KMS-11 (cell line): ENCODE data around the gene NPHP4.

ENCODE experiments used
- H2AFZ ChIP-seq: fragments of 200-600 bp; sonication (generic); 2 replicates; pipeline ENCODE4 v1.6.1; 2016; ENCODE audit warnings: antibody characterized with exemption, mixed run types, low read depth
- H3K27ac ChIP-seq: fragments of 200-600 bp; sonication (generic); 2 replicates; pipeline ENCODE4 v1.6.1; 2016; ENCODE audit warnings: mild to moderate bottlenecking, mixed run types
- H3K27me3 ChIP-seq: fragments of 200-600 bp; sonication (generic); 2 replicates; pipeline ENCODE4 v1.6.1; 2017; ENCODE audit warnings: mild to moderate bottlenecking, low read depth, mixed run types, moderate library complexity; ENCODE audit not compliant: insufficient read depth
- H3K36me3 ChIP-seq: fragments of 200-600 bp; sonication (generic); 2 replicates; pipeline ENCODE4 v1.6.1; 2017; ENCODE audit warnings: mild to moderate bottlenecking, mixed run types; ENCODE audit not compliant: insufficient read depth
- H3K4me1 ChIP-seq: fragments of 200-600 bp; sonication (generic); 2 replicates; pipeline ENCODE4 v1.6.1; 2016; ENCODE audit warnings: mild to moderate bottlenecking, low read depth, mixed run types; ENCODE audit not compliant: poor library complexity, severe bottlenecking
- H3K4me2 ChIP-seq: fragments of 200-600 bp; sonication (generic); 2 replicates; pipeline ENCODE4 v1.7.0; 2016; ENCODE audit warnings: mild to moderate bottlenecking, mixed run types
- H3K4me3 ChIP-seq: fragments of 200-600 bp; sonication (generic); IDR thresholded peaks from 2 replicates; pipeline ENCODE4 v1.6.1; 2017; ENCODE audit warnings: low read depth, low read length, mixed read lengths; ENCODE audit not compliant: insufficient read depth
- H3K79me2 ChIP-seq: fragments of 200-600 bp; sonication (generic); 2 replicates; pipeline ENCODE4 v1.6.1; 2016; ENCODE audit warnings: low read depth, mixed run types; ENCODE audit not compliant: insufficient read depth
- H3K9ac ChIP-seq: fragments of 200-600 bp; sonication (generic); 2 replicates; pipeline ENCODE4 v1.6.1; 2016; ENCODE audit warnings: mild to moderate bottlenecking, mixed run types
- H4K20me1 ChIP-seq: fragments of 200-600 bp; sonication (generic); 2 replicates; pipeline ENCODE4 v1.6.1; 2016; ENCODE audit warnings: mild to moderate bottlenecking, mixed run types; ENCODE audit not compliant: insufficient read depth
- TF ChIP-seq, protein P1 (sequence below): fragments of 200-600 bp; sonication (generic); conservative IDR thresholded peaks from 2 replicates; pipeline ENCODE4 v1.6.1; 2017; ENCODE audit warnings: low read depth, mild to moderate bottlenecking, antibody characterized with exemption, low read length, moderate library complexity, mixed read lengths

The NPHP4 gene

DNA sequence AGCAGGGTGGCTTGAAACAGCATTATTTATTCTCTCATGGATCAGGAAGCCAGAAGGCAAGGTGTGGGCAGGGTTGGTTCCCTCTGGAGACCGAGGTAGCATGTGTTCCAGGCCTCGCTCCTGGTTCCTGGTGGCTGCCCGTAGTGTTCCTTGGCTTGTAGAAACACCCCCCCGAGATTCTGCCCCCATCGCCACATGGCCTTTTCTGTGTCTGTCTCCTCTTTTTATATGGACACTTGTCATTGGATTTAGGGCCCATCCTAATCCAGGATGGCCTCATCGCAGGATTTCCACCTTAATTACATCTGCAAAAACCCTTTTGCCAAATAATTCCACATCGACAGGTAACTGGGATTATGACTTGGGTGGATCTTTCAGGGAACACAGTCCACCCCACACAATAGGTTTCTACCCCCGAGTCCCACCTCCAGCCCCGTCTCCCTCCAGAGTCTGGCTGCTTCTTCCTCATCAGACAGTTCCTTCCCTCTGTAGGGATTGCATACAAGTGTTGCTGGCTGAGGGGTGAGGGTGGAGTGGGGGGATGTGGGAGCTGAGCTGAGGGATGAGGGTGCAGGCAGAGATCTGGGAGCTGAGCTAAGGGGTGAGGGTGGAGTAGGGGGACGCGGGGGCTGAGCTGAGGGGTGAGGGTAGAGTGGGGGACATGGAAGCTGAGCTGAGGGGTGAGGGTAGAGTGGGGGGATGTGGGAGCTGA lies 12.3 kb upstream of the NPHP4 start:
- H3K27me3 ChIP-seq: no peaks in the 10 kb centered on the region
- H3K9ac ChIP-seq: no peak overlapping the region
- peaks cover 8% of the 10 kb centered on the region; the same call in 1 of the 2 replicates for H4K20me1 ChIP-seq
- H3K4me3 ChIP-seq: no peak overlapping the region
- peaks cover 27% of the 10 kb centered on the region; the same call in 1 of the 2 replicates for H3K79me2 ChIP-seq
- TF ChIP-seq, protein P1, sequence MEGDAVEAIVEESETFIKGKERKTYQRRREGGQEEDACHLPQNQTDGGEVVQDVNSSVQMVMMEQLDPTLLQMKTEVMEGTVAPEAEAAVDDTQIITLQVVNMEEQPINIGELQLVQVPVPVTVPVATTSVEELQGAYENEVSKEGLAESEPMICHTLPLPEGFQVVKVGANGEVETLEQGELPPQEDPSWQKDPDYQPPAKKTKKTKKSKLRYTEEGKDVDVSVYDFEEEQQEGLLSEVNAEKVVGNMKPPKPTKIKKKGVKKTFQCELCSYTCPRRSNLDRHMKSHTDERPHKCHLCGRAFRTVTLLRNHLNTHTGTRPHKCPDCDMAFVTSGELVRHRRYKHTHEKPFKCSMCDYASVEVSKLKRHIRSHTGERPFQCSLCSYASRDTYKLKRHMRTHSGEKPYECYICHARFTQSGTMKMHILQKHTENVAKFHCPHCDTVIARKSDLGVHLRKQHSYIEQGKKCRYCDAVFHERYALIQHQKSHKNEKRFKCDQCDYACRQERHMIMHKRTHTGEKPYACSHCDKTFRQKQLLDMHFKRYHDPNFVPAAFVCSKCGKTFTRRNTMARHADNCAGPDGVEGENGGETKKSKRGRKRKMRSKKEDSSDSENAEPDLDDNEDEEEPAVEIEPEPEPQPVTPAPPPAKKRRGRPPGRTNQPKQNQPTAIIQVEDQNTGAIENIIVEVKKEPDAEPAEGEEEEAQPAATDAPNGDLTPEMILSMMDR: no peak
- no peak overlapping the region for H2AFZ ChIP-seq
- H3K4me2 ChIP-seq: no peak overlapping the region
- H3K27ac ChIP-seq: no peak overlapping the region
- peaks cover 56% of the 10 kb centered on the region for H3K4me1 ChIP-seq
- no peaks in the 10 kb centered on the region for H3K36me3 ChIP-seq

DNA sequence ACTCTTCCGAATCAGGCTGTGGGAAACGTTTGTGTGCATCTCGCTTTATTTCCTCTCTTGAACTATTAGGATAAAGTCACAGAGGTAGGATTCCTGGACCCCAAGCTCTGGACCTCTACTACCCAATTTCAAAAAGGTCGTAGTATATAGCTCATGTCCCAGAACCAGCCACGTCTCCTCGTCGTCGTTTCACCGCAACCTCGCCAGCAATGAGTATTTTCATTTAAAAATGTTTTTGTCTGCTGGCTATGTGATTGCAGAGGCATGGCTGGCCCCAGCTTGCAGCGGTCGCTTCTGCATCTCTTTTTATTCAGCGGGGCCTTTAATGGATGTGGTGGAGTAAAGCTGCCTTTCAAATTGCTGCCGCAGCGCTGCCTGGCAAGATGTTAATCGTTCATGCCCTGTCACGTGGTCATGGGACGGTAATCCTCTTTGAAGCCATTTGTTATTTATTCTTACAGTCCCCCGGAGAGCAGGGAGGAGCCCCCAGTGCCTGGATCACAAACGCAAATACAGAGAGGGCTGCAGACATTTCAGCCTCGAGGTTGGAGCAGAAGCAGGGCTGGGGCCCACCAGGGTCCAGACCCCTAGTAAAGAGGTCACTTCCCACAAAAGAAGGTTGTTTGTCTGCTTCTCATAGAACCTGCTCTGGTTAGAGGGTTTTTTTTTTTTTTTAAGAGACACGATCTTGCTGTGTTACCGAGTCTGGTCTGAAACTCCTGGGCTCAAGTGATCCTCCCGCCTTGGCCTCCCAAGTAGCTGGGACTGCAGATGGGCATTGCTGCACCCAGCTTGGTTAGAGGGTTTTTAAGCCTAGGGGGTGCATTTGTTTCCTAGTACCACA lies 11.6 kb upstream of the NPHP4 start:
- peaks cover 48% of the 10 kb centered on the region for H3K4me1 ChIP-seq

DNA sequence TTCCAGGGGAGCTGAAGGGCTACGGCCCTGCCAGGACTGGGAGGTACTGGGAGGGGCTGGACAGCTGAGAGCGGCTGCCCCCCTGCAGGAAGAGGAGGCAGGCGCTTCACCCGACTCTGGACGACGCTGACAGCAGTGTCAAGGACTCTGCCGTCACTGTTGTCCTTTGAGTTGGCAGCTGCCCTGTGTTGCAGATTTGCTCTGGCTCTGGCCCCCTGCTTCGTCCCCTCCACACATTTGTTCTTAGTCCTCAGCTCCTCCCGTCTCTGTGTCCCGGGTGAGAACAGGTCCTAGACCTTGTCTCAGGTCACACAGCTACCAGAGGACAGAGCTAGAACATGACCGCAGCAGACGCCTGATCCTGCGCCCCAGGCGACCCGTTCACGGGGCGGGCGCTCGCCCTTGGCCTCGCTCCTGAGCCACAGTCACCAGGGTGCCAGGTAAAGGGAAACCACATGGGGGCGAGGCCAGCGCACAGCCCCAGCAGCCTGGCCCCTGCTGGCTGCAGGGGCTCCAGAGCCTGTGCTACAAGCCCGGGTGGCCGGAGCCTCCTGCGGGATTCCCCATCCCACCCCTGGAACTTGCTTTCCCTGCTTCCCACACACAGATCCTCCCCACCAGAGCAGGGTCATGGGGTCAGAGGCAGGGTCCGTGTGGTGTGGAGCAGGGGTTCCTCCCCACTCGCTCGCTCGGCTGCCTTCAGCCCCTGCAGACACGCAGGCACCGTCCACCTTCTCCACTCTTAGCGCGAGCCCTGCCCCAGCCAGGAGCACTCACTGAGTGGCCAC lies 10.7 kb upstream of the NPHP4 start:
- no peaks in the 10 kb centered on the region for H3K36me3 ChIP-seq
- no peak overlapping the region for H2AFZ ChIP-seq
- peaks cover 8% of the 10 kb centered on the region; the same call in 1 of the 2 replicates for H4K20me1 ChIP-seq
- H3K4me2 ChIP-seq: peak overlapping the region; percentile 55; the same call in 1 of the 2 replicates
- H3K27me3 ChIP-seq: no peaks in the 10 kb centered on the region
- TF ChIP-seq, protein P1: no peak
- H3K9ac ChIP-seq: no peak overlapping the region
- H3K4me3 ChIP-seq: no peak overlapping the region
- peaks cover 31% of the 10 kb centered on the region; the same call in 1 of the 2 replicates for H3K79me2 ChIP-seq
- H3K27ac ChIP-seq: peak overlapping the region; percentile 25; the same call in 1 of the 2 replicates
- peaks cover 39% of the 10 kb centered on the region for H3K4me1 ChIP-seq

More for the DNA sequence above, 11.6 kb upstream of the NPHP4 start:
- Histone ChIP-seq H3K36me3 (no peaks in the 10 kb centered on the region), H2AFZ (no peak overlapping the region), H4K20me1 (peaks cover 8% of the 10 kb centered on the region; the same call in 1 of the 2 replicates), H3K27me3 (no peaks in the 10 kb centered on the region), H3K27ac (no peak overlapping the region), H3K9ac (no peak overlapping the region), H3K4me2 (no peak overlapping the region), H3K79me2 (peaks cover 30% of the 10 kb centered on the region; the same call in 1 of the 2 replicates), H3K4me3 (no peak overlapping the region)
- TF ChIP-seq, protein P1: no peak

DNA sequence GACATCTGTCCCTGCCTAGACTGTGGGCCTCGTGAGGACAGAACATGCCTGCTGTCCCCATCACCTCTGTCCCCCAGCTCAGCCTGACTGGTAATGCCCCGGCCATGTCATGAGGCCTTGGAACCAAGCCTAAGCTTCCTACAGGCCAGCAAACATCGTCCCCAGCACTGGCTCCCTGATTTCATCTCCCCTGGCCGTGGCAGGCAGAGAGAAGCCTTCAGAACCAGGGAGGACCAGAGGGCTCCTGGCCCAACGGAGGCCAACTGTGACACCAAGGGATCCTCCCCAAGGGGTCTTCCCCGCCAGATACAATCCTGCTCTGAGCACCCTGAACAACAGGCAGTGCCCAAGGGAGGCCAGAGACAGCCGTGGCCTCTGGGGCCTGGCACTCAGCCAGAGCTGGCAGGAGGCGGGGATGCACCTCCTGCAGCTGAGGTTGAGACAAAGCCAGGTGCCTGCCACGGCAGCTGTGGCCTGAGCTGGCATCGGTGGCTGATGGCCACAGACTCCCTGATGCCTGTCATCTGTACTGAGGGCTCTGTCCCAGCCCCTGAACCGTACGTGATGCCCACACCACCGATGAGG lies 9.9 kb upstream of the NPHP4 start:
- no peak overlapping the region; the same call in 1 of the 2 replicates for H3K9ac ChIP-seq
- H3K79me2 ChIP-seq: peaks cover 31% of the 10 kb centered on the region; the same call in 1 of the 2 replicates
- H4K20me1 ChIP-seq: peaks cover 8% of the 10 kb centered on the region; the same call in 1 of the 2 replicates
- no peak overlapping the region for H2AFZ ChIP-seq
- no peaks in the 10 kb centered on the region for H3K27me3 ChIP-seq
- peak overlapping the region; percentile 25; the same call in 1 of the 2 replicates for H3K27ac ChIP-seq
- no peaks in the 10 kb centered on the region for H3K36me3 ChIP-seq
- no peak overlapping the region for H3K4me3 ChIP-seq
- H3K4me1 ChIP-seq: peaks cover 32% of the 10 kb centered on the region
- TF ChIP-seq, protein P1: no peak
- peak overlapping the region; percentile 55 for H3K4me2 ChIP-seq
